HepG2 (cell line): ENCODE results near the gene TFEB.

Source experiments
- NFRKB ChIP-seq: fragments of 450-650 bp; IDR thresholded peaks from 2 replicates; pipeline ENCODE4 v1.6.1; 2017
- ZNF124 ChIP-seq: sonication (generic); formaldehyde crosslinking; IDR thresholded peaks from 2 replicates; pipeline ENCODE4 v1.4.0; 2020; ENCODE audit warnings: missing genetic modification reagents
- ZNF318 ChIP-seq: sonication (generic); formaldehyde crosslinking; IDR thresholded peaks from 2 replicates; pipeline ENCODE4 v1.4.0; 2020; ENCODE audit warnings: mild to moderate bottlenecking, missing genetic modification reagents
- TF ChIP-seq, protein P1 (sequence below): sonication (generic); formaldehyde crosslinking; IDR thresholded peaks from 2 replicates; pipeline ENCODE4 v1.5.0; 2020; ENCODE audit warnings: mild to moderate bottlenecking, missing genetic modification reagents, moderate library complexity

GRCh38 chr6:41780551-41781365 is 45.4 kb upstream of the TFEB start, which contains the start of gene PRICKLE4:
- TF ChIP-seq, protein P1, sequence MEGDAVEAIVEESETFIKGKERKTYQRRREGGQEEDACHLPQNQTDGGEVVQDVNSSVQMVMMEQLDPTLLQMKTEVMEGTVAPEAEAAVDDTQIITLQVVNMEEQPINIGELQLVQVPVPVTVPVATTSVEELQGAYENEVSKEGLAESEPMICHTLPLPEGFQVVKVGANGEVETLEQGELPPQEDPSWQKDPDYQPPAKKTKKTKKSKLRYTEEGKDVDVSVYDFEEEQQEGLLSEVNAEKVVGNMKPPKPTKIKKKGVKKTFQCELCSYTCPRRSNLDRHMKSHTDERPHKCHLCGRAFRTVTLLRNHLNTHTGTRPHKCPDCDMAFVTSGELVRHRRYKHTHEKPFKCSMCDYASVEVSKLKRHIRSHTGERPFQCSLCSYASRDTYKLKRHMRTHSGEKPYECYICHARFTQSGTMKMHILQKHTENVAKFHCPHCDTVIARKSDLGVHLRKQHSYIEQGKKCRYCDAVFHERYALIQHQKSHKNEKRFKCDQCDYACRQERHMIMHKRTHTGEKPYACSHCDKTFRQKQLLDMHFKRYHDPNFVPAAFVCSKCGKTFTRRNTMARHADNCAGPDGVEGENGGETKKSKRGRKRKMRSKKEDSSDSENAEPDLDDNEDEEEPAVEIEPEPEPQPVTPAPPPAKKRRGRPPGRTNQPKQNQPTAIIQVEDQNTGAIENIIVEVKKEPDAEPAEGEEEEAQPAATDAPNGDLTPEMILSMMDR (CRISPR knock-in tag): no peak
- TF ChIP-seq NFRKB (no peak), ZNF318 (CRISPR knock-in tag) (no peak), ZNF124 (CRISPR knock-in tag) (no peak)
